Measurements from ENCODE around the gene CCNG1.
"Not testable (repeated sequence)": the region's sequence is repeated elsewhere in the genome, so short reads cannot be mapped to it uniquely, and the experiment has no call there.

Gene CCNG1

DNA sequence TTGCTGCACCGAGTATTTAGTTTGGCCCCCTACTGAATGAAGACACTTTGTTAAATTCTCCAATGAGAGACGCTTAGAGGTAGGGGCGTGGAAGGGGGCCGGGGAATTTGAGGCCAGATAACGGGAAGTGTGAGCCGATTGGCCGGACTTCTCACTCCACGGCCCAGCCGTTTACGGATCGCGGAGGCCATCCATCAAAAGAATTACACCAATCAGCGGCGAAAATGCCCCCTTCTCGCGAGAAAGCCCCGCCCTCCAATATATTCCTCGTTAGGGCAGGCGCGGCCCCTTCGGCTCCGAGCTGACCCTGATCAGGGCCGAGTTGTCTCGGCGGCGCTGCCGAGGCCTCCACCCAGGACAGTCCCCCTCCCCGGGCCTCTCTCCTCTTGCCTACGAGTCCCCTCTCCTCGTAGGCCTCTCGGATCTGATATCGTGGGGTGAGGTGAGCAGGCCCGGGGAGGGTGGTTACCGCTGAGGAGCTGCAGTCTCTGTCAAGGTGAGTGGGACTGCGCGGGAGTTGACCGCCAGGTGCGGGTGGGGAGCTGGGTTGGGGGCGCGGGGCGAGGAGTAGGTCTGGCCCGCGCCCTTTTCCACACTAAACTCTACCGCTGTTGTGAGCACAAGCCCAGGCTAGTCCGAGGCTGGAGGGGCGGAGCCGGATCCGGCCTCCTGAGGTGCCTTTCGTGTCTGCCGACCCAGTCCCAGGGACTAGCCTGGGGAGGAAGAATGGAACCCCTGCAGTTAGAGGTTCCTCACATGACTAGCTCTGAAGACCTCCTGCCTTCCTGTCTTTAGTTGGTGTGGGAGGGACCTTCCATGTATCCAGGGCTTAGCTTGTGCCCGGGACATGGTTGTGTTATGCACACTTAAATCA lies at the start of gene CCNG1:
CCNG1 (plus strand) TSS at position 287 of the 874 bp plus-strand sequence. CDS start 1,662 bp downstream, outside the sequence.
- peak; percentile 69 to 83 (median 75) for DNase-seq (ENCODE audit: low read depth in 4 of 4, low spot score in 1 of 4)

GRCh38 chr5:163395792-163396191 lies 41.6 kb upstream of the CCNG1 start:
- DNase-seq (ENCODE audit: low read depth in 4 of 4, low spot score in 1 of 4): no peak

- DNase-seq (ENCODE audit: low read depth in 4 of 4, low spot score in 1 of 4): not testable (repeated sequence)
These were observed 40.5 kb upstream of the CCNG1 start for GRCh38 chr5:163396818-163397340.

DNA sequence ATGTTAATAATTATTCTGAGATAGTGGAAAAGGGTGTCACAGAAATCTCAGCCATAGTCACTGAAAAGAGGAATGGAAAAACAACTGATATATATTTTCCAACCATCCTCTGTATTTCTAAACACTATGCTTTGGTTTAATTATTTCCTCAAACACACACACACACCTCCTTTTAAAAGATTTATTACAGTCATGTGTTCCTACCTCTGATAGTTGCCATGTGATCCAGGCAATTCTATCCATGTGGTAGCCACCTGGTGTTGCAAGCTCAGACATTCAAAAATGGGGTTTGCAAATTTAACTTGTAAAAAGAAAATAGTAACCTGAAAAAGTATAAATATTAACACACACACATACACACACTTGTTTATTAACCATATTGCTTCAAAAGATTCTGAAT lies 40.0 kb upstream of the CCNG1 start:
- no peak for DNase-seq (ENCODE audit: low read depth in 4 of 4, low spot score in 1 of 4)

GRCh38 chr5:163399923-163400322 lies 37.5 kb upstream of the CCNG1 start:
- DNase-seq (ENCODE audit: low read depth in 4 of 4, low spot score in 1 of 4): no peak

- DNase-seq (ENCODE audit: low read depth in 4 of 4, low spot score in 1 of 4): no peak
These were observed 36.1 kb upstream of the CCNG1 start for GRCh38 chr5:163401271-163401670.

DNA sequence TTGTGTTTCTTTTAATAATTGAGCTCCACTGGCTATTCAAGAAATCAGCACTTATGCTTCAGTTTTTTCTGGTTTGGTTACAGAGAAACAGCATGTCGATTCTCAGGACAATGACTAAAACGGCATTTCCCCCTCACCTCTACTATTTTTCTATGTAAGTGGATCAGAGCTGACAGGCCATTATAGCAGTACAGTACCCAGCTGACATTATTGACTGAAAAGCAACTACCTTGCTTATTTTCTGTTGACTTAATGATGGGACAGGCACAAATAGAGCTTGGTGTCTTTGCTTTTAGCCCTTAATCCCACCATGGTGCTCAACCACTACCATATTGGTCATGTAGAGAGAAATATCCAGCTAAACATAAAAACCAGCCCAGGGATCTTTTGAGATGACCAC lies 35.4 kb upstream of the CCNG1 start:
- DNase-seq (ENCODE audit: low read depth in 4 of 4, low spot score in 1 of 4): no peak

- no peak for DNase-seq (ENCODE audit: low read depth in 4 of 4, low spot score in 1 of 4)
These were observed 32.8 kb upstream of the CCNG1 start for GRCh38 chr5:163404364-163405173.

- no peak for DNase-seq (ENCODE audit: low read depth in 4 of 4, low spot score in 1 of 4)
These were observed 30.2 kb upstream of the CCNG1 start for GRCh38 chr5:163407034-163407655.

DNA sequence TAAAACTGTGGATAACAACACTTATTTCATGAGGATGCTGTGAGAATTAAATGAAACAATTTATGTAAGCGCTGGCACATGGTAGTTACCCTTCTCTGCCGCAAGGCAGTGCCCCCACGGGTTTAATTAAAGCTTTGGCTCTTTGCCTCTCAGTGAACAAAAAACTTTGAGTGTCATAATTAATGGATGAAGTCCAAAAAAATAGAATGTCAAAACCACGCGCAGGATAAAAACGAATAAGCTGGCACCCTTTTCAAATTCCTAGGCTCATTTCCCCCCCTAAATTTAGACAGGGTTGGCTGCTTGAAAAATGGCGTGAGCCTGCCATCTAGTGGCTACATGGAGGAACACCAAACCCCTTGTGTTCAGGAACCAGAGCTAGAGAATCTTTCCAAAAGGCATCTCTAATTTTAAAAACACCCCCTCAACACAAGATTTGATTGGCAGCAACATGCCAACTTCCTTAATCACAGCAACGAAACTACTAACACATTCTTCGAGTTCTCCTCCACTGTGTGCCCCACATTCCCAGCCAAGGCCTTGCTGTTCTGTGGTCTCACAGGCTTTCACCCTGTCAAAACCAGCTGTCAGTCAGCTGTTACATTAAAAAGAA lies 29.0 kb upstream of the CCNG1 start:
- DNase-seq (ENCODE audit: low read depth in 4 of 4, low spot score in 1 of 4): peak; percentile 4 to 45 (median 34)

DNA sequence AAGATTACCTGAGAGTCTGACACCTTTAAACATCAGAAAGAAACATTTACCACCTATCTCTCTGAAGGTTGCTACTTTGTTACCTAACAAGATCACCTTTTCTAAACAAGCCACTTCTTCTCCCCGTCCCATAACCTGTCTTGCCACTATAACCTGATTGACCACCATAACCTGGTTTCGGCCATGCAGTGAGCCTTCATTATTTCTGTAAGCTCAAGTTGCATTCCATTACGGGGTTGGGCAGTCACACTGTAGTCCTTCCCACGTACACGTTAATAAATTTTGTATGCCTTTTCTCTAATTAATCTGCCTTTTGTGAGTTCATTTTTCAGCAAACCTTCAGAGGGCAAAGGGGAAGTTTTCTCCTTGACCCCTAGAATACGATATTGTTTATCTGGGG lies 28.0 kb upstream of the CCNG1 start:
- no peak for DNase-seq (ENCODE audit: low read depth in 4 of 4, low spot score in 1 of 4)

- DNase-seq (ENCODE audit: low read depth in 4 of 4, low spot score in 1 of 4): no peak
These were observed 26.9 kb upstream of the CCNG1 start for GRCh38 chr5:163410505-163410904.

- DNase-seq (ENCODE audit: low read depth in 4 of 4, low spot score in 1 of 4): not testable (repeated sequence)
These were observed 21.7 kb upstream of the CCNG1 start for GRCh38 chr5:163415673-163416072.

GRCh38 chr5:163424836-163425235 lies 12.6 kb upstream of the CCNG1 start:
- DNase-seq (ENCODE audit: low read depth in 4 of 4, low spot score in 1 of 4): no peak

GRCh38 chr5:163426128-163426527 lies 11.3 kb upstream of the CCNG1 start:
- not testable (repeated sequence) for DNase-seq (ENCODE audit: low read depth in 4 of 4, low spot score in 1 of 4)

- no peak for DNase-seq (ENCODE audit: low read depth in 4 of 4, low spot score in 1 of 4)
These were observed 4.9 kb upstream of the CCNG1 start for GRCh38 chr5:163432544-163432943.

- no peak for DNase-seq (ENCODE audit: low read depth in 4 of 4, low spot score in 1 of 4)
These were observed 4.1 kb upstream of the CCNG1 start for GRCh38 chr5:163433271-163433670.

DNA sequence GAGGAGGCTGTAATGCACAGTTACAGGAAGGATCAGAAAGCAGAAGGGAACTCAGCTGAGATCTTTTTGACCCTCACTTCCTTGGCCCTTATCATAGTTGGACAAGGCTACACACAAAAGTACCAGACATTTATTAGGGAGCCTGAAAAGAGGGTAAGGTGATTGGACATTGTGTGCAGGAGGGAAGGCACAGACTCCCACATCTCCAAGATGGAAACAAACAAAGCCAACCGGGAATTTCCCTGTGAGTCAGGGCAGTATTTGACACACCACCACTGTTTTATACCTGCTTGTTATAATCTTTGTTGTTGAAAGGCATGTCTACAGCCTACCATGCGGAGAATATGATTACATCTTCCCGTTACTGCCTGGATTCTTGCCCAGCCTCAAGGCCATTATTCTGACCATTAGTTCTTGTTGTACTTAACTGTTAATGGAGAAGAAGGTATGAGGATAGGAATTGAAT lies 3.0 kb upstream of the CCNG1 start:
- no peak for DNase-seq (ENCODE audit: low read depth in 4 of 4, low spot score in 1 of 4)

GRCh38 chr5:163436515-163436914 lies 880 bp upstream of the CCNG1 start:
- DNase-seq (ENCODE audit: low read depth in 4 of 4, low spot score in 1 of 4): no peak

DNA sequence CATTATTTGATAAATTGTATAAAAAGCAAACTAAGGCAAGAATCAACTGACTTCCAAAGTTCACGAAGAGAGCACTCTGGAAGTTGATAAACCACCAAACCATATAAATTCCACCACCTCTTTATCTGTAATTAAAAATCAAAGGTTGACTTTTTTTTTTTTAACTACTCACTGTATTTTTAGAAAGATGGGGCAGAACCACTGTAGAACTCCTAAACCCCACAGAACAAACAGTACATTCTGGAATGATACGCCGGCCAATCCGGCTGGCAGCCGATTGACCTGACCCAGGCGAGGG lies 435 bp upstream of the CCNG1 start:
- DNase-seq (ENCODE audit: low read depth in 4 of 4, low spot score in 1 of 4): no peak

GRCh38 chr5:163439092-163439425 lies 1.7 kb downstream of the CCNG1 start:
- DNase-seq (ENCODE audit: low read depth in 4 of 4, low spot score in 1 of 4): no peak
